Activated naive CD4-positive, alpha-beta T cell treated with anti-CD3 and anti-CD28 coated beads, Interleukin-2, amount 10 ng/mL, durations not matched to agents 7 days and 5 days (primary cell): ENCODE data around the gene GNPTAB.

Experiments
- CTCF ChIA-PET: fragments of 350-600 bp; sonication (Branson Sonifier 250); formaldehyde crosslinking; loops from one replicate; lab custom pipeline; 2021; ENCODE audit warnings: antibody characterized with exemption; lab: Charles Lee
- DNase-seq: peaks from one replicate; pipeline ENCODE4 v3.0.0-alpha.2; 2020
- H3K27ac Mint-ChIP-seq: one replicate; pipeline ENCODE4 v1.8.0; 2021; ENCODE audit warnings: mild to moderate bottlenecking, moderate library complexity, mixed read lengths
- H3K27me3 Mint-ChIP-seq: one replicate; pipeline ENCODE4 v1.8.0; 2021; ENCODE audit warnings: mild to moderate bottlenecking, mixed read lengths
- H3K36me3 Mint-ChIP-seq: one replicate; pipeline ENCODE4 v1.8.0; 2021; ENCODE audit warnings: mixed read lengths
- H3K4me1 Mint-ChIP-seq: one replicate; pipeline ENCODE4 v1.8.0; 2021; ENCODE audit warnings: mixed read lengths
- H3K4me3 Mint-ChIP-seq: one replicate; pipeline ENCODE4 v1.8.0; 2021; ENCODE audit warnings: mild to moderate bottlenecking, moderate library complexity, mixed read lengths
- H3K9me3 Mint-ChIP-seq: one replicate; pipeline ENCODE4 v1.8.0; 2021; ENCODE audit warnings: mixed read lengths

GNPTAB gene

DNA sequence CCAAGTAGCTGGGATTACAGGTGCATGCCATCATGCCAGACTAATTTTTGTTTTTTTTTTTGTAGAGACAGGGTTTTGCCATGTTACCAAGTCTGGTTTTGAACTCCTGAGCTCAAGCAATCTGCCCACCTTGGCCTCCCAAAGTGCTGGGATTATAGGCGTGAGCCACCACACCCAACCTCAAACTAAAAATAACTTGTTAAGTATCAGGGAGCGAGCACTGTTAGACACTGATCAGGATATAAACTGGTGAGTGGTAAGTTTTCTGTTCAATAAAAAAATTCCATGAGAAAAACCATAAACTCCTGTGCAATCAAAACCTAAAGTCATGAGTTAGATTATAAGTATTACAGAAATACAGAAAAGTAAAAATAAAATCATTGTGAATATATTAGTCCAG lies 46.9 kb downstream of the GNPTAB start:
- peaks cover 4% of the 10 kb centered on the region for H3K4me1 Mint-ChIP-seq
- CTCF ChIA-PET = interaction anchor here (1.0 to 3.4 kb wide), 6 partner anchors 8 to 56 kb away, joined by 3 to 18 read pairs (median 4); partner anchors contain the start of gene GNPTAB
- DNase-seq = no peak
- H3K27ac Mint-ChIP-seq = peak overlapping the region; percentile 43
- peaks cover 38% of the 10 kb centered on the region for H3K36me3 Mint-ChIP-seq
- no peaks in the 10 kb centered on the region for H3K9me3 Mint-ChIP-seq
- no peaks in the 10 kb centered on the region for H3K27me3 Mint-ChIP-seq
- no peak overlapping the region for H3K4me3 Mint-ChIP-seq

DNA sequence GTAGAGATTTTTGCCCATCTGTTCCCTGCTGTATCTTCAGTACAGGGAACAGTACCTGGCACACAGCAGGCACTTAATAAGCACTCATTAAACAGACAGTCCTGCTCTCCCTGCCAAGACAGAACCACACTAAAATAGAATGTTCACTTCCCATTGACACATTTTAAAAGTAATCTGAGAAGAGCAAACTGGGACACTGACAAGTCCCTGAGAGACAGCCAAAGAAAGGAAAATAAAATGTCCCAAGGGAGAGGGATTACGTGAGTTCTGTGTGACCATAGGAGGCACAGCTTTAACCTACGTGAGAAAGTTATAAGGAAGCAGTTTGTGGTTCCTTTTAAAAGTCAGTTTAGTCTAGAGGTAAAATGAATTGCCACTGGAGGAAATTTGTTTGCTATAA lies 47.6 kb downstream of the GNPTAB start:
- CTCF ChIA-PET = interaction anchor here (1.0 to 3.4 kb wide), 5 partner anchors 7 to 57 kb away, joined by 3 to 18 read pairs (median 4); partner anchors contain the start of gene GNPTAB
- no peak for DNase-seq
- no peak overlapping the region for H3K27ac Mint-ChIP-seq

DNA sequence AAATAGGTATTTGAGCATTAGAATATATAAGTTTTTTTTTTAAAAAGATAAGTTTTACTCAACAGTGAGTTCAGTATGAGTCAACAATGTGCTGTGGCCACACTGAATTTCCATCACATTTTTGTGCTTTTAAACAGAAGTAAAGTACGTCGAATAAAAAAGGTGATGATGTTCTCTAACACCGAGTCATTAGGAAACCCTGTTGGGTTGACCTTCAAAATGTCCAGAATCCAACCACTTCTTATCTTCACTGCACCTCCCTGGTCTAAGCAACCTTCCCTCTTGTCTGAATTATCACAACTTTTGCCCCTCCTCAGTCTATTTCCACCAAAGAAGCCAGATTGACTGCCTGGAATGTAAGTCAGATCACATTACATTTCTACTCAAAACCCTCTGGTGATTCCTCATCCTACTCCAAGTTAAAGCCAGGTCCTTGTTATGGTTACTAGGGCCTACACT lies 48.5 kb downstream of the GNPTAB start:
- Mint-ChIP-seq H3K36me3 (peaks cover 39% of the 10 kb centered on the region), H3K4me3 (no peak overlapping the region), H3K4me1 (peaks cover 6% of the 10 kb centered on the region), H3K27ac (no peak overlapping the region), H3K9me3 (no peaks in the 10 kb centered on the region), H3K27me3 (no peaks in the 10 kb centered on the region)
- CTCF ChIA-PET = interaction anchor here (0.7 to 4.0 kb wide), 4 partner anchors 10 to 58 kb away, joined by 3 to 31 read pairs (median 9); partner anchors contain the start of gene GNPTAB
- no peak for DNase-seq

More for the DNA sequence above, 47.6 kb downstream of the GNPTAB start:
- Mint-ChIP-seq H3K27me3 (no peaks in the 10 kb centered on the region), H3K9me3 (no peaks in the 10 kb centered on the region), H3K4me1 (peaks cover 6% of the 10 kb centered on the region), H3K4me3 (no peak overlapping the region), H3K36me3 (peaks cover 38% of the 10 kb centered on the region)

DNA sequence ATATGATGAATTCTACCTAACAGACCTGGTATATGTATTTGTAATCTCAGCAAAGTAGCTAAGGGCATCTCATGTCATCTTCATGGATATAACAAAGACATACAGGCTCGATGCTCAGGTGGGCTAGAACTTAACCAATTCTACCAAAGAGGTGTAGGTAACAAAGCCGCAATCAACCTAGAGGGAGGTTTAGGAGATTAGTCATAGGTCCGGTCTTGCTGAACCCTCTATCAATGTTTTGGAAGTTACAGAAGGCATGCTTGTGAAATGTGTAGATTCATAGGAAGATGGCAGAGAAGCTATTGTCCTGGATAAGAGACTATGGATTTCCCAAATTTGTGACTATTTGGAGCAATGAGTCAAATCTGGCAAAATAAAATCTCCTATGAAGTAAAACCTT lies 48.9 kb downstream of the GNPTAB start:
- H3K27ac Mint-ChIP-seq = no peak overlapping the region
- H3K27me3 Mint-ChIP-seq = no peaks in the 10 kb centered on the region
- CTCF ChIA-PET = interaction anchor here (0.7 to 4.0 kb wide), 4 partner anchors 10 to 58 kb away, joined by 3 to 31 read pairs (median 9); partner anchors contain the start of gene GNPTAB
- H3K4me1 Mint-ChIP-seq = peaks cover 6% of the 10 kb centered on the region
- no peak for DNase-seq
- no peak overlapping the region for H3K4me3 Mint-ChIP-seq
- H3K9me3 Mint-ChIP-seq = no peaks in the 10 kb centered on the region
- H3K36me3 Mint-ChIP-seq = peaks cover 40% of the 10 kb centered on the region

DNA sequence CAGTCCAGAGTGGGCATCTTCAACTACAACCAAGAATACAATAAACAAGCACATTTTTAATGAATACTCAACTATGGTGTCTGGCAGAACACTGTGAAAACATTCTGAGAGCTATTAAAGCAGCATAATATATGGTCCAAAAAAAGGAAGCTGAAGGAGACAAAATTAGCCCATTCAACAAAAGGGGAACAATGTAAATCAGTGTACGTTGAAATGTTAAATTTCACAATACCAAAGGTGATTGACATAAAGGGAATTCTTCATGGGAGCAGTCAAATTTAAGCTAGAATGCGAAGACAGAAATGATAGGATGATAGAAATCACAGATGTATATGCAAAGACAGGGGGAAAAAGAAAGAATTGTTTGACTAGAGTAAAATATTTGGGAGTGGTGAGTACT lies 50.2 kb downstream of the GNPTAB start:
- H3K4me3 Mint-ChIP-seq = no peak overlapping the region

DNA sequence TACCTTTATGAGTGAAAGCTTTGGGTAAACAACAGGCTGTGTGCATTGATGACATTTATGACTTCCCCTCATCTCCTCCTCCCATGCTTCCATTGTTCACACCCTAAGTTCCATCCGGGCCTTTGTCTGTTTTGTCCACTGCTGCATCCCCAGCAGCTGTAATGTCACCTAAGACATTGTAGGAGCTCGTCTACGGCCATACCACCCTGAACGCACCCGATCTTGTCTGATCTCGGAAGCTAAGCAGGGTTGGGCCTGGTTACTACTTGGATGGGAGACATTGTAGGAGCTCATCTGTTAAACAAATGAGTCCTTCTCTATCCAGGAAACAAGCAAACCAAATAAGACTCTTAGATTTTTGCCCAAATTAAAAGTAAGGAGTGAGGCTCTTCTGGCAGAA lies 51.1 kb downstream of the GNPTAB start:
- CTCF ChIA-PET = interaction anchor here (0.9 to 4.0 kb wide), 8 partner anchors 10 to 61 kb away, joined by 3 to 31 read pairs (median 6); partner anchors contain the start of gene GNPTAB
- Mint-ChIP-seq H3K4me3 (no peak overlapping the region), H3K4me1 (peaks cover 10% of the 10 kb centered on the region), H3K27me3 (no peaks in the 10 kb centered on the region), H3K36me3 (peaks cover 39% of the 10 kb centered on the region), H3K27ac (no peak overlapping the region), H3K9me3 (no peaks in the 10 kb centered on the region)
- no peak for DNase-seq

More for the DNA sequence above, 50.2 kb downstream of the GNPTAB start:
- H3K36me3 Mint-ChIP-seq = peaks cover 42% of the 10 kb centered on the region
- no peaks in the 10 kb centered on the region for H3K27me3 Mint-ChIP-seq
- no peak overlapping the region for H3K27ac Mint-ChIP-seq
- DNase-seq = no peak
- CTCF ChIA-PET = interaction anchor here (0.5 to 4.0 kb wide), 6 partner anchors 9 to 60 kb away, joined by 3 to 31 read pairs (median 6); partner anchors contain the start of gene GNPTAB
- H3K4me1 Mint-ChIP-seq = peaks cover 10% of the 10 kb centered on the region
- H3K9me3 Mint-ChIP-seq = no peaks in the 10 kb centered on the region

DNA sequence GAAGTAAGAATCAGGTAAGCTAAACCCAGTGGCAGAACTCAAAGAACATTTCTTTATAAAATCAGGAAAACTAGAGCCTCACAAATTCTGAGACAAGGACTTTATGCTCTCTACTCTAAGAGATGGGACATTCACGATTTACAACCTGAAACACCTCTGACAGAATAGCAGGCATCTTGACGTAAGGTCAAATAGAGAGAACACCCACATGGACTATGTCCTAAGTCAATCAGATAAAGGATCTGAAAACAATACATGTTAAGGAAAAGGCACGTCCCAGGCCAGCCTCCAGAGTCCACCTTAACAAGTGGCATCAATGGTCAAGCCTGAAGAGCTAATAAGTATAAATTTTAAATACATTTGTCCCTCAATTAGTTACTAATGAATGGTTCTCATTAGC lies 51.6 kb downstream of the GNPTAB start:
- no peak overlapping the region for H3K27ac Mint-ChIP-seq
- no peak overlapping the region for H3K4me3 Mint-ChIP-seq
- peaks cover 10% of the 10 kb centered on the region for H3K4me1 Mint-ChIP-seq
- no peak for DNase-seq
- CTCF ChIA-PET = interaction anchor here (0.9 to 4.0 kb wide), 6 partner anchors 13 to 61 kb away, joined by 3 to 31 read pairs (median 8); partner anchors contain the start of gene GNPTAB
- peaks cover 34% of the 10 kb centered on the region for H3K36me3 Mint-ChIP-seq
- H3K27me3 Mint-ChIP-seq = no peaks in the 10 kb centered on the region
- no peaks in the 10 kb centered on the region for H3K9me3 Mint-ChIP-seq

DNA sequence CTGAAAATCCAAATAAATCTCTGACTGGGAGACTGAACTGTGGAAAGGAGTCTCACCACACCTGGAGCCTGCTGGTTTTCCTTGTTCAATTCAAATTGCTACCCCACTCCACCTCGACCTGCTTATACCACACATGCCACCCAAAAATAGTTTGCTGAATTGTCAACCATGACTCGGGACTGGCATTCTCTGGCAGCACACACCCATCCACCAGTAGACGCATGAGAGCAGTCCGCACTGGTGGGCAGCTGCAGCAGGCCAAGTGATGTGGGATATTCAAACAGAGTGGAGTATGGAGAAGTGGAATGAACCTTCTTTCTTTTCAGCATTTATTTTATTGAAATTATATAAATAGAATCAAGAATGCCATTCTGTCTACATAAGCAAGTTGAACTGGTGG lies 52.8 kb downstream of the GNPTAB start:
- Mint-ChIP-seq H3K27ac (no peak overlapping the region), H3K36me3 (peaks cover 31% of the 10 kb centered on the region), H3K4me1 (peaks cover 17% of the 10 kb centered on the region), H3K9me3 (no peaks in the 10 kb centered on the region), H3K27me3 (no peaks in the 10 kb centered on the region), H3K4me3 (no peak overlapping the region)
- CTCF ChIA-PET = interaction anchor here (0.9 to 3.4 kb wide), 3 partner anchors 18 to 61 kb away, joined by 4 to 19 read pairs (median 5); partner anchors contain the start of gene GNPTAB
- DNase-seq = no peak

DNA sequence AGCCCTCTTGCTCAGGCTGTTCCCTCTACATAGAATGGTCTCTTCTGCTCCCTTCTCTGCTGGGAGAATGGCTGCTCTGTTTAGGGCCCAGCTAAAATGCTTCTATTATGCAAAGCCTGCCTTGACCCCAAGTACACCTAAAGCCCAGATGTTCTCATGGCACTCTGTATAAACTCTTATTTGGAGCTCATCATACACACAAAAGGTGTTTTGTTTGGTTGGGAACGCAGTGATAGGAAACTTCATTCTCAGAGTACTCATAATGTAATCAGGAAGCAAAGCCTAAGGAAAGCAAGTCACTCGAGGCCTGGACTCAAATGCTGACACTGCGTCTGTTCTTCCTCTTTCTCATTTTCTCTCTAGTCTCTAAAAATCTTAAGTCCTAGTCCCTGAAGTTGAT lies 53.3 kb downstream of the GNPTAB start:
- H3K36me3 Mint-ChIP-seq = peaks cover 29% of the 10 kb centered on the region
- H3K27ac Mint-ChIP-seq = peak overlapping the region; percentile 70
- H3K27me3 Mint-ChIP-seq = no peaks in the 10 kb centered on the region
- peaks cover 19% of the 10 kb centered on the region for H3K4me1 Mint-ChIP-seq
- CTCF ChIA-PET = interaction anchor here (0.6 to 3.4 kb wide), 5 partner anchors 16 to 63 kb away, joined by 3 to 19 read pairs (median 5); partner anchors contain the start of gene GNPTAB
- H3K4me3 Mint-ChIP-seq = no peak overlapping the region
- no peak for DNase-seq
- no peaks in the 10 kb centered on the region for H3K9me3 Mint-ChIP-seq

DNA sequence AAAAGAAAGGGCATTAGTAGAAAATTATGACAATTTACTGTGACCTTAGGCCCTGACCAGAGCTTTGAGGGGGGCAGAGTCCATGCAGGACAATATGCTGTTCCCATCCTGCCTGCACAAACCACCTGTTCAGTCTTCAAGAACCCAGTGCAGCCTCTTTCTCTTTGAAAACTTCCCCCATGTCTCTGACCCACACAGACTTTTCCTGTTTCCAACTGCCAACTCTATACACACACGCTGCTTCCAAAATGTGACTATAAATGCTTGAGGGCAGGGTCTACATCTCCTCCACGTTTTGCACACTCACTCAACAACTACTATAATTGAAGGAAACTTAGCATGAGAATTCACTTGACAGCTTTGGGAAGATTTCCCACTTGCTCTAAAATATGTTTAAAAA lies 54.9 kb downstream of the GNPTAB start:
- H3K4me1 Mint-ChIP-seq = peaks cover 31% of the 10 kb centered on the region
- CTCF ChIA-PET = interaction anchor here (0.8 to 3.4 kb wide), 5 partner anchors 8 to 64 kb away, joined by 3 to 19 read pairs (median 4); partner anchors contain the start of gene GNPTAB
- H3K4me3 Mint-ChIP-seq = no peak overlapping the region
- H3K36me3 Mint-ChIP-seq = peaks cover 30% of the 10 kb centered on the region
- H3K27me3 Mint-ChIP-seq = no peaks in the 10 kb centered on the region
- H3K27ac Mint-ChIP-seq = no peak overlapping the region
- no peak for DNase-seq
- H3K9me3 Mint-ChIP-seq = no peaks in the 10 kb centered on the region

DNA sequence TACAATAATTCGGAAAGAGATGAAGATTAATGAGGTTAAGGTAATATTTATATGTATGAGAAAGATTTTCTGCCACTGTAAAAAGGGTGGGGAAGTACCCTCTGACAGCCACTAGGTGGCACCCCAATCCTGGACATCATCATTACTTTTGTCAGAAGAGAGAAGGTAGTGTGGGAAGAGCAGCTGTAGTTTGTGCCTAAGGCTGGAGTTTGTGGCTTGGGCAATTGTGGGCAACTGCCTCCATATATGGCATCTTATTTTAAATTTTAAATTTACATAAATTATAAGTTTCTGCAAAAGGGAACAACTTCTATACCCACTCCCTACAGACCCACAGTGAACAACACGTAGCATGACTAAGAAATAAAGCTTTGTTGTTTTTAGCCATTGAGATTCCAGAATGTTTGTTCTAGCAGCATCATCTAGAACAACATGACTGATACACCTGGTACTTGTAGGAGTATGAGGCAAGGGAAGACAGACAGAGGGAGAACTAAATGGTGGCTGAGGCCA lies 57.1 kb downstream of the GNPTAB start:
- Mint-ChIP-seq H3K4me1 (peaks cover 31% of the 10 kb centered on the region), H3K9me3 (no peaks in the 10 kb centered on the region), H3K4me3 (no peak overlapping the region), H3K27ac (peak overlapping the region; percentile 29), H3K27me3 (no peaks in the 10 kb centered on the region), H3K36me3 (peaks cover 26% of the 10 kb centered on the region)
- peak; percentile 78 for DNase-seq
- CTCF ChIA-PET = interaction anchor here (0.6 to 6.8 kb wide), 16 partner anchors 11 to 366 kb away, joined by 3 to 151 read pairs (median 3); partner anchors contain the start of genes ARL1 and GNPTAB

DNA sequence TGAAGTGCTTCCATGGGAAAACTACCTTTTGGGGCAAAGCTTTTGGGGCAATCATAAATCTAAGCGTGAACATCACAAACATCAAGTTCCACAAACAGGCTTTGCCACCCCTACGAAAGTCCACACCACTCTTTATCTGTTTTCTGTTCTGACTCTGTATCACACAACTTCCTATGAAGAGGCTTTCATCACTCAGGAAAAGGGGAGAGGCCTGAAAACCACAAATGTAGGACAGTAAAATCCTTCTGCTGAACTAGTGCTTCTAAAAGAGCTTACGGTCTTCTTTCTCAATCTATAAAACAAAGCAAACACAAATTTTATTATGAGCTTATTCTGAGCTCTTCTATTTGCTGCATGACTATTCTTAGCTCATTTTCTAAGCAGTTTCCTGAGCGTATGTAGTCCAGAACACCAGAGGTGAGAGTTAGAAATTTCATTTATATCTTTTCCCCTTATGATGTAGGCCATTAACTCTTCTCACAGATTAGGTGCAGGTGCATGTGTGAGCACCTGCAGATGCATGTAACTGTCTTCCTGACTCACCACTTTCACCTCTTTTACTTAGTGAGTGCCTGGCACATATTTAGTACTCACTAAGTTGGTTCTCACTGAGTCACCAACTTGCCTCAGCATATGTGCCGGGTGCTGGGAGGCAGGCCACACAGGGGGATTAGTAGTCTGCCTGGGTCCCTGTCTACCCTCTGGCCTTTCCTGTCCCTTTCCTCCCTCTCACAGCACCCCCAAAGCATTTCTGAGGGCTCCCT lies 58.6 kb downstream of the GNPTAB start:
- Mint-ChIP-seq H3K27ac (no peak overlapping the region), H3K4me1 (peaks cover 29% of the 10 kb centered on the region), H3K9me3 (no peaks in the 10 kb centered on the region), H3K36me3 (peaks cover 26% of the 10 kb centered on the region), H3K27me3 (no peaks in the 10 kb centered on the region), H3K4me3 (no peak overlapping the region)
- CTCF ChIA-PET = interaction anchor here (0.6 to 6.8 kb wide), 8 partner anchors 13 to 357 kb away, joined by 3 to 151 read pairs (median 4); partner anchors contain the start of gene GNPTAB
- DNase-seq = no peak

DNA sequence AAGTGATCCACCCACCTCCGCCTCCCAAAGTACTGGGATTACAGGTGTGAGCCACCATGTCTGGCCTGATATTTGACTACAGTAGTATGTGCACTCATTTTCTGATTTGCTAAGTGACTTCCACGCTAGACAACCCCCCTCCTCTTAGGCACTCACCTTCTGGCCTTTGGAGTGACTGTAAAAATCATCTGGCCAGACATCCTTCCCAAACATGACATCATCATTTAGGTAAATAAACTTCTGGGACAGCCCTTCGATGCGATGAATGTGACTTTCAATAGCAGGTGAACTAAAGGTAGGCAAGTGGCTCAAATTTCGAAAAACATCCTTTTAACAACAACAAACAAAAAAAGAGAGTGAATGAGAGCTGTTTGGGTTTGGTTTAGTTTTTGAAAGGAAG lies 60.9 kb downstream of the GNPTAB start:
- Mint-ChIP-seq H3K27me3 (no peaks in the 10 kb centered on the region), H3K27ac (peak overlapping the region; percentile 1), H3K4me1 (peaks cover 25% of the 10 kb centered on the region), H3K9me3 (no peaks in the 10 kb centered on the region), H3K4me3 (no peak overlapping the region), H3K36me3 (peaks cover 32% of the 10 kb centered on the region)
- DNase-seq = no peak
- CTCF ChIA-PET = interaction anchor here (1.2 to 6.8 kb wide), 4 partner anchors 10 to 70 kb away, joined by 3 to 151 read pairs (median 4); partner anchors contain the start of gene GNPTAB

DNA sequence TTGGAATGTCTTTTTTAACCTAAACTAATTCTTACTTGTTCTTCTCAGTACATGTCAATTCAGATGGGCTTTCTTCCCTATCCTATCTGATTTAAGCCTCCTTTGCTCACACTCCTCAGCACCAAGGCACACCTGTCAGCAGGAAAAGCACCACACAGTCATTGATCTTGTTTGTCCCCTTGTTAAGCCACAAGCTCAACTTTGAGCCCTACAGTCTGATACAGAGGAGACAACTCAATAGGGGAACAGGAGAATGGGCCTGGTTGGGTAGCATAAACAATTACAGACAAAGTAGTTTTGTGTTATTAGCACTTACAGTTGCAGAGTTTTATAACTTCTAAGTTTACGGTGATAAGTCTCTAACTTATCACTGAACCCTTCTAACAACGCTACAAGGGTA lies 62.0 kb downstream of the GNPTAB start:
- no peak for DNase-seq
- no peak overlapping the region for H3K4me3 Mint-ChIP-seq
- H3K27ac Mint-ChIP-seq = no peak overlapping the region
- CTCF ChIA-PET = interaction anchor here (0.6 to 6.8 kb wide), 6 partner anchors 9 to 71 kb away, joined by 3 to 151 read pairs (median 4); partner anchors contain the start of gene GNPTAB
- no peaks in the 10 kb centered on the region for H3K9me3 Mint-ChIP-seq
- peaks cover 31% of the 10 kb centered on the region for H3K36me3 Mint-ChIP-seq
- no peaks in the 10 kb centered on the region for H3K27me3 Mint-ChIP-seq
- peaks cover 21% of the 10 kb centered on the region for H3K4me1 Mint-ChIP-seq
